NCI-H1930 (cell line): Measurements from ENCODE around the gene OPN1SW.

ENCODE experiments used
- DNase-seq, 2 experiments: peaks; one replicate each; lab custom pipeline; 2025; lab: John Stamatoyannopoulos, UW

The OPN1SW gene

DNA sequence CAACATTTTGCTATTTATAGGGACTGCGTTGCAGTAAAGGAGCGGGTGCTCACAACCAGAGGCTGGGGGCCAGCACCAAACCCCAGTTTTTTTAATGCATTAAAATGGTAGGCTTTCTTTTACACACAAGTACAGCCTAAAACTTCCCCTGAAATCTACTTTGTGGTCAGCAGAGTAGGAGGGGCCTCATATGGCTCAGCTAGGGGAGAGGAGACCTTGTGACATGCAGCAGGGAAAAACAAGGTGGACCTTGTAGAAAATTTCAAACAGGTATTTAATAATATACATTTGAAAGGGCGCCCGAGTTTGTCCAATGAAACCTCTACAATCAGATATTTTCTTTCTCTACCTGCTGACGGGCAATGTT, 17.6 kb upstream of the OPN1SW start:
- no peak for DNase-seq

DNA sequence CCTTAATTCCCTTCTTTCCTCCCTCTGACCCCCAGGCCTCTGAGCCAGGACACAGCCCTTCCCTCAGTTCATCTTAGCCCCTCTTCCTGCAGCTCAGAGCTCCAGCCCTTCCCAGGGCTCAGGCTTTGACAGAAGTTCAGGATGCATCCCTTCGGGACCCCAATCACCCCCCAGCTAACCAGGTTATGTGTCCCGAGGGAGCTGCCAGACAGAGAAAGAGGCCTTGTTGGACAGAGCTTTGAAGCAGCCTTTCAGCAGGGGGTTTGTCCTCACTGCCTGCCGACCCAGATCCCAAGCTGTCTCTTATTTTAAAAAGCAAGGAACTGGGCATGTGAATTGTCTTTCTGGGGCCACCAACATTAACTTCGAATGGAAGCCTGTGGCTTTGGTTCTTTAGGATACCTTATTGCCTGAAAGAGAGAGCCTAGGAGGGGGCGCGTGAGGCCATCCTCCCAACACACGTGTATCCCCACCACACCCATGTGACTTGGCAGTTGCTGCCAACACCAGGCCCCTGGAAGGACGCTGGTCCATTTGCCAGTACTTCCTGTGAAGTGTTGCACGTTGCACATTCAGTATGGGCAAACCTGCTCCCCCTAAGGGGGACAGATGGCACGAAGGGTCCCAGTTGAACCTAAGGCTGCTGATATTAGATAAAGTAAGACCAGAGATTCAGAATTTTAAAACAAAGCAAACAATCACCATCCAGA, 17.0 kb upstream of the OPN1SW start:
- no peak for DNase-seq

DNA sequence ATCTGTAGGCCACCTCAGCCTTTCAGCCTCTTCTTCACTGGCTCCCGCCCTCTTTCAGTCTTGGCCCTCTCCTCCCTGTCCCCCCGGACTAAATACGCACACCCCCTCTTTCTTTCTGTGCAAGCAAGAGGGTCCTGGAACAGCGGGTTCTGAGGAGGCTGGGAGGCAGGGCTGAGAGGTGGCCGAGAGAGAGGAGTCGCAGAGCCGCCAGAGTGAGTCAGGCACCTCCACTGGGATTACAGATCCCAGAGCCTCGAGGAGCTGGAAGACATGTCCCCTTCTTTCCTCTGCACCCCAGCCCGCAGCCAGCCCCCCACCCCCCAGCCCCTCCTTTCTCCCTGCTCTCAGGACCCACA, 16.4 kb upstream of the OPN1SW start:
- DNase-seq: no peak

DNA sequence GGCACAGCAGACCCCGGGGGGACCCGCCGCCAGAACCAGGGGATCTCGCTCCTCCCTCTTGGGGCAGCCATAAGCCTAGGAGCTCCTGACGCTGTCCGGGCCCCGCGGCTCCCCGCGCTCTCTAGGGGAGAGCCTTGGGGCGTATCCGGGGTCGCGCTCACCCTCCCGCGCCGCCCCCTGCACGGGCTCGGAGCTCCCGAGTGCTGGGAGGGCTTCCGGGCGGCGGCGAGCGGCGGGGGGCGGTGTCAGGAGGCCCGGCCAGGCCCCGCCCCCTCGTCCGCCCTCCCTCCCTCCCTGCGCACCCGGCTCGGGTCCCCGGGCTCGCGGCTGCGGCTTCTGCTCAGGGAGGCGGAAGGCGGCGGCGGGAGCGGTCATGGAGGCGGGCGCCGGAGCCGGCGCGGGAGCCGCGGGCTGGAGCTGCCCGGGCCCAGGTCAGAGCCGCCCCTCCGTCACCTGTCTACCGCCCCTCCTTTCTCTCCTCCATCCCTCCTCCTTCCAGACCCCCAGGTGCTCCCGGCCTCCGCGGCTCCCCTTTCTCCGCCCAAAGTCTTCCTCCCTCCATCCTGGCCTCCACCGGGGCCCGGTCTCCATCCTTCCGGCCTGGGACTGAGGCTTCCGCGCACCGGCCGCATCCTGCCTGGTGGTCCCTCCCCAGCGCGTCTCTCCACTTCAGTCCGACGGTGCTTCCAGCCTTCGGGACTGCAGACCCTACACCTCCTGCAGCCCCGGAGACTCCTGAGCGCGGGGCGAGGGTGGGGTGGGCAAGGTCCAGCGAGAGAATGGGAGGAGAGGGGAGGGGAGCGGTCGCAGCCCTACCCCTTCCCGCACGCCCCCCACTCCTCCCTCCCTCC, 15.8 kb upstream of the OPN1SW start, which contains the start of gene CCDC136:
Gene CCDC136 (plus strand): TSS at position 848 of the 851 bp plus-strand sequence. CDS start 444 bp downstream, outside the sequence.
- DNase-seq: peak; percentile 63 to 71

DNA sequence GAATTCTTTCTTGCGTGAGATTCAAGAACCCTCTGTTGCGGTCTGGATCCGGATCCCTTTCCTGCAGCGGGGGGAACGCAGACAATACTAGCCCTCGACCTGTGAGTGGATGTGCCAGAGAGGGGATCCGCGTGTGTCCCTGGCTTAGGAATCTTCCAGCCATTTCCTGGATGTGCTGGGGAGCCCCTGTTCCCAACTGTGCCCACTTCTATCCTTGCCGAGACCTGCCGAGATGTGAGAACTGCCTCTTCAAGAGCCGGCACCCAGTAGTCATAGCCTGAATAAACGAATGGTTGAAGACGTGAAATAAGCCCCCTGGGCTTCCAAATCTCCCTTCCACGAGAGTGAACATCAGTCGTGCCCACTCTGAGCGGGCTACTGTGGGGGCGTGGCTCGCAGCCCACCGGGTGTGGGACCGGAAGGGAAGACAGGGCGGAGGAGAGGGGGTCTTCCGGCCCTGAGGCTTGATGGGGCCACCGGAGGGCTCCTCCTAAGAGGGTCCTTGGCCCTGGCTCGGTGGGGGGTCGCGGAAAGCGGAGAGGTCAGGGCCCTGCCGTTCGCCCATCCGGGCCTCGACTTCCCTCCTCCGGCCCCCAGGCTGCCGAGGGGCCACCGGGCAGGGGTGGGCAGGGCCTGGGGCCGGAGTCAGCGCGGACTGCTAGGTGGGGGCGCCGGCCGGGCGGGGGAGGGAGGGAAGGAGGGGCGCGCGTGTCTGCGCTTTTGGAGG, 14.9 kb upstream of the OPN1SW start:
- DNase-seq: no peak

DNA sequence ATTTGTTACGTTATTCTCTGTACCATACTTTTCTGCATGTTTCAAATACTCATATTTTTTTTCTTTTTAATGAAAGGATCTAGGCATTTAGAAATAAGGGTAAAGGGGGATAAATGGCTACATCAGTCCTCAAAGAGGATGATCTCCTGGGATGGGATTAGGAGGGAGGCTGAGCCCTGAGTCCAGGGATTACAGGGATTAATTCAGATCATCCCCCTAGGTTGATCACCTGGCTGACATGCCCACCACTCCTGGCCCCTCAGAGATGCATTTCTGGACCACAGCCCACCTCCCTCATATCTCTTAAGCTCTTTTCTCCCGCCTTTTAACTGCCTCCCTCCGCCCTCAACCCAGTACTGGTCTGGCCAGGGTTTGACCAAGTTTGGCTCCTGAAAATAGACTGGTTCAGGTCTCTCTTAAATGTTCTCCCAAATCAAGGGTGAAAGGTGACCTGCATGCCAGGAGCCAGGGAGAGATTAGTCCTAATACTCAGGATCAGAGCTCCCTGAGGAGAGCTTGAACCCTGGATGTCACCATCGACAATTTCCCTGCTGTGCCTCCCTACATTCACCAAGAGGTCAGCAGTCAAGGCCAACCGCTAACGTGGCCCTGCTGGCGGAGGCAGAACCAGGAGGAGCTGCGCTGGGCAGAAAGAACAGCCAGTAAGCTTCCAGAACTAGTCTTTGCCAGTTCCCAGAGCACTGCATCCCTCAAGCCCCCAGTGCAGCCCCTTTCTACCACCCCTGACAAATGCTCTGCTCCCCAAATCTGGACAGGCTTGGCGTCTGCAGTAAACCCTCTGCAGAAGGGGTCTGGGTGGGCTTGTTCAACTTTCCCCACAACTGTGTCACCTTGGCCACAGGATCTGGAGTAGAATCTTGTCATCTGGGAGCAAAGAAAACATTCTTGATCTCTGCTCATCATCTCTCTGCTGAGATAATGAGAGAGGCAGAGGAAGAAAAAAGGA, 13.1 kb upstream of the OPN1SW start:
- no peak for DNase-seq

DNA sequence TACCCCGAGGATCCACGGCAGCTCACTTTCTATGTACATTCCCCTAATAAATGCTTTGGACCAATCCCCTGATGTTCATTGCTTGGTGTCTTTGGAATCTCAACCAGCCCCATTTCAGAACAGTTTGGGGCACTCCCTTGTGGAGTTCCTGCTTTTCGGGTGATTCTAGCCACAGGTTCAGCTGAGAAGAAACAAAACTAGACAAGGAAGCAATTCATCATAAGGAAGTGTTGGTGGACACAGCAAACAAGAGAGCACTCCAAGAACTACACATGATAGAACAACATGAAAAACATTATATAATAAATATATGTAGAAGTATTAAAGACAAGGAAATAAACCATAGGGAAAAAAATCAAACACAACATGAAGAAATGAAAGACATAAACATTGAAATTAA, 10.1 kb upstream of the OPN1SW start:
- DNase-seq: no peak

DNA sequence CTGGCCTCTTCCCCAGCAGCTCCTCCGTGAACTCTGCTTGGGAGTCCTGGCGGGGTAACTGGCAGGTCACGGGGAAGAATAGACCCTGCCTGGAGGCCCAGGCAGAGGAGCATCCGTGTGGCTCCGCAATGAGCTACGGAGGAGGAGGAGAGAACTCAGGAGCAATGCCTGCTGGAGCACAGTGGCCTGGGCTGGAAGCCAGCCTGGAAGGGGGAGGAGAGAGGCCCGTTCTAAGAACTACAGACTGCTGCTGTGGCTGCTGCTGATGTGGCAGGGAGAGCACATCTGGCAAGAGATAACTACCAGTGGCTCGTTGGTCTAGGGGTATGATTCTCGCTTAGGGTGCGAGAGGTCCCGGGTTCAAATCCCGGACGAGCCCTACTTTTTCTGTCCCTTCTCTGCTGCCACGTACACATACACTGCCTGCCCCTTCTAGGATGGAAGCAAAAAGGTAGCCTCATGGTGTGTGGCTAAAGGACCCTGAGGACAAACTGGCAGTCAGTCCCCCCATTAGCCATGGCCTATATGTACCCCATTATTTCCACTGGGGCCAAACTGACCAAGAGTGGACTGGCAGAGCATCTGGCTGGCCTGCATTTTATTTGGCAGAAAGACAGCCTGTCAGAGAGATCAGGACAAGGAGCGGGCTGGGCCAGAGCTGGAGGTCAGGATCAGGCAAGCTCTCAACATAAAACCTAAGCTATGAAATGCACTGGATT, 7.7 kb upstream of the OPN1SW start:
- DNase-seq: no peak

DNA sequence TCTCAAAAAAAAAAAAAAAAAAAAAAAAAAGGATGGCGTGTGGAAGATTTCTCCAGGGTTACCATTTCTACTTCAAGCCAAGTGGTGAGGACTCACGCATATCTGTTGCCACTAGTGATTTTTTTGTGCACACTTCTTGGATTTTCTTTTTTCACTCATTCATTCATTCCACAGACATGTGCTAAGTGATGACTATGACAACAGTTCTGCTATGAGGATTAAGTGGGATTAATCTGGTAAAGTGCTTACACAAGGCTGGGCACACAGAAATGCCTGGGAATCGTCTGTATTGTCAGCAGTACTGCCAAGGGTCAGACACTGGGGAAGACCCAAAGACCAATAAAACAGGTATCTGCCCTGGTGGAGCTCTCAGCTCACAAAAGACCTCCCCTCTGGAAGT, 6.3 kb upstream of the OPN1SW start:
- DNase-seq: no peak

DNA sequence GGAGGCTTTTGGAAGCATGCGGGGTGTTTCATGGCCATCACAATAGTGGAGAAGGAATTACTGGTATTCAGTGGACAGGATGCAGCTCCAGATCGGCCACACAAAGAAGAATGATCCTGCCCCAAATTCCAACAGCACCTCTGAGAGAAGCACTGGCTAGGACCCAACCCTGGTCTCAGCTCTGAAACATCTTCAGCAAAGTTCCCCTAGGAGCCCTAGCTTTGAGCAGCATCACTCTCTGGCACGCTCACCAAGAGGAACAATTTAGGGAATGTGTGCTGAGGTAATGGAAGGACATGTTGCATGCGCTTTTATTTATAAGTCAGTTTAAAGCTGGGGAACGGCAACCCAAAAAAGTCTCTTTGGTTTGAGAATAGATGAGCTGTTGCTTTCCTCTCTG, 5.5 kb upstream of the OPN1SW start:
- DNase-seq: no peak

DNA sequence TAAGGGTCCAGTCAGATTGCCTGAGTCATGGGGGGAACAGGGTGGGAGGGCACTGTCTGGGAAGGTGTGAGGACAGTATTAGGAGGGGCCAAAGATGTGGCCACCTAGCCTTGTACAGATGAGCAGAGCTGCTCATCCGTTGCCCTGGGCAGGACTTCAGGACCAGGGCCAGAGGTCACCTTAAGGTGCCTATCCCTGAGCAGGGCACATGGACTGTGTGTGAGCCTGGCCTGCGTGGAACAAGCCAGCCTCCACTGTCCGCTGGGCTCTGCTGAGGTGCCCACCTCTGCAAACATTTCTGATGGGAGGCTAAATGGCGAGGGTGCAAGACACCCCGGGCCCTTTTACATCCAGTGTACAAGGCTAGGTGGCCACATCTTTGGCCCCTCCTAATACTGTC, 3.4 kb upstream of the OPN1SW start:
- no peak for DNase-seq

DNA sequence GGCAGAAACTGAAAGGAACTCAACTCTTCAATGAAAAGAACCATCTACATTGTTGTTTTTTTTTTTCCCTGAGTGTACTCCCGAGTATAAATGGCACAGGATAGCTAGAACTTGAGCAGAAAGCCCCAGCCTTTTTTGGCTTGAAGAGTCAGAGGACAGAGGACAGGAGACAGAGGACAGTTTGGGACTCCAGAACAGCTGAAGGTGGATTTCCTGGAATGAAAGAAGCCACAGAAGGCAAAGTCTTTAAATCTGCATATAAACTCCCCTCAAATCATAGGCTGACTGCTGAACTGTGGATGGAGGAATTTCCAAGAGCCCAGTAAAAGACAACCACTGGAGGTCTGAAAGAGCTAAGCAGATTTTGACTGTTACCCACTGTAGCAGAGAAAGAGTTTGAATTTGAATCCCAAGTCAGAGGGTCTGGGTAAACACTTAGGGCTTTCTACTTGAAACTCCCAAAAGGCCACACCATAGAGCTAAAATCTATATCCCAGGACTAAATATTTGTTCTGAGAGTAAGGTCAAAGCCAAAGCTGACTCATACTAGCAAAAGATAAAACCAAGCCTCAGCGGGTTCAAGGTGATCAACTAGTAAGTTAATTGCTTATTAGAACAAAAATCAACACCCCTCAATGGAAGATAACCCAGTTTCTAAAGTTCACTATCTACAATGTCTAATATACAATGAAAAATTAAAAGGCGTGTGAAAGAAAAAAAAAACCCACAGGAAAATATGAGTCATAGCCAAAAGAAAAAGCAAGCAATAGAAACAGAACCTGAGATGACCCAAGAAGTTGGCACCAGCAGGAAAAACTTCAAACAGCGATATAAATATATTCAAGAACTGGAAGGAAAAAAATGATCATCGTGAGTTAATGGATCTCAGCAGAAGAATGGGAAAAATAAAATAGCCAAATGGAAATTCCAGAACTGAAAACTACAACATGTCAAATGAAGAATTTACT, 1.8 kb upstream of the OPN1SW start:
- DNase-seq: no peak

DNA sequence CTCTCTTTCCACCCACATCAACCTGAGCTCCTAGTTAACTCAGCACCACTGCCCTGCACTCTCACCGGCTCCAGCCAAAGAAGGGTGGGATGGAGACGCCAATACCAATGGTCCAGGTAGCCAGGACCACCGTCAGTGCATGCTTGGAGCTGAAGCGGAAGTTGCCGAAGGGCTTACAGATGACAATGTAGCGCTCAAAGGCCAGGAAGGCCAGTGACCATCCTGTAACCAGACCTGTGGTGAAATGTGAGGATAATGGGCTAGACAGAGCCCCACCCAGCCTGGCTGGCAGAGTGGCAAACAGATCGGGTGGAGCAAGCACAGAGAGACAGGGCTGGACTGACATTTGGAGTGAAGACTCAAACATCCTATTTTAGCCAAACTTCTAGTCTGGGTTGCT, 673 bp downstream of the OPN1SW start:
- DNase-seq: no peak

DNA sequence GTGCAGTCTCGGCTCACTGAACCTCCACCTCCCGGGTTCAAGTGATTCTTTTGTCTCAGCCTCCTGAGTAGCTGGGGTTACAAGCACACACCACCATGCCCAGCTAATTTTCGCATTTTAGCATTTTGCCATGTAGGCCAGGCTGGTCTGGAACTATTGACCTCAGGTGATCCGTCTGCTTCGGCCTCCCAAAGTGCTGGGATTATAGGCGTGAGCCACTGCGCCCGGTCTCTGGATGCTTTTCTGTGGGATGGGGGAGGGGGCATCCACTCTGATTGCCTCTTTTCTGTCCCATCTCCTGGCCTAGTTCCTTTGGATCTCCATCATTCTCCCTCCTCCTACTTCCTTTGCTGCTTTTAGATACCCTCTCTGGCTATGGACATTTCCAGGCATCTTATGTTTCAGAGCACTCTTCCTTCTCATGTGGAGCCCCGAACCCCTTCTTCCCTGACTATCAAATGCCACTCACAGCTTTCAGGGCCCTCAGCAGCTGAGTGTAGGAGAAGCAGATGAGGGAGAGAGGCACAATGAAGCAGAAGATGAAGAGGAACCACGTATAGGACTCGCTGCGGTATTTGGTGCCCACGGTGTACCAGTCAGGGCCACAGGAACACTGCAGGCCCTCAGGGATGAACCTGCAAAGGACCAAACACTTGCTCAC, 1.4 kb downstream of the OPN1SW start:
- DNase-seq: no peak

DNA sequence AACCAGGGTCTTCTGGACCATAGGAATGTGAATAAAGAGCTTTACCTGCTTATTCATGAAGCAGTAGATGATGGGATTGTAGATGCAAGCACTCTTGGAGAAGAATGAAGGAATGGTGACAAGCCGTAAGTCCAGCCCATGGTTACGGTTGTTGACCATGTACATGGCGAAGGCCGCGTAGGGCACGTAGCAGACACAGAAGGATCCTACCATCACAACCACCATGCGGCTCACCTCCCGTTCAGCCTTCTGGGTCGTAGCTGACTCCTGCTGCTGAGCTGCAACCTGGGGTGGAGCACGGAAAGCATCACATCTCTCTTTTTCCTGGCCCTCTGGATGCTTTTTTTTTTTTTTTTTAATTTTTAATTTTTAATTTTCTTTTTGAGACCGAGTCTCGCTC, 2.0 kb downstream of the OPN1SW start:
- DNase-seq: no peak

DNA sequence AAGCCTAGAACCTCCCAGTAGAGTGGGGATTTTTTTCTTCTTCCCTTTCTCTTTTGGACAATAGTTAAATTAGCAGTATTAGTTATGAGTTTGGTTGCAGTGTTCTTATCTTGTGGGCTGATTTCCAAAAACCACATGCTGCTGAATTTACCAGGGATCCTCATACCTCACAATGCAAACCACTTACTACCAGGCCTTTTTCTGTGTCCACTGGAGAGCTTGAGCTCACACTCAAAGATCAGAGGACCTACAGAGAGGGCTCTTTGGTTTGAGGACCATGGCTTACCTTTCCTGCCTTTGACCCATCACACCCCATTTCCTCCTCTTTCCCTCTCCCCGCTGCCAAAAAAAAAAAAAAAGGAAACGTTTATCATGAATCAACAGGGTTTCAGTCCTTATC, 5.4 kb downstream of the OPN1SW start:
- no peak for DNase-seq

DNA sequence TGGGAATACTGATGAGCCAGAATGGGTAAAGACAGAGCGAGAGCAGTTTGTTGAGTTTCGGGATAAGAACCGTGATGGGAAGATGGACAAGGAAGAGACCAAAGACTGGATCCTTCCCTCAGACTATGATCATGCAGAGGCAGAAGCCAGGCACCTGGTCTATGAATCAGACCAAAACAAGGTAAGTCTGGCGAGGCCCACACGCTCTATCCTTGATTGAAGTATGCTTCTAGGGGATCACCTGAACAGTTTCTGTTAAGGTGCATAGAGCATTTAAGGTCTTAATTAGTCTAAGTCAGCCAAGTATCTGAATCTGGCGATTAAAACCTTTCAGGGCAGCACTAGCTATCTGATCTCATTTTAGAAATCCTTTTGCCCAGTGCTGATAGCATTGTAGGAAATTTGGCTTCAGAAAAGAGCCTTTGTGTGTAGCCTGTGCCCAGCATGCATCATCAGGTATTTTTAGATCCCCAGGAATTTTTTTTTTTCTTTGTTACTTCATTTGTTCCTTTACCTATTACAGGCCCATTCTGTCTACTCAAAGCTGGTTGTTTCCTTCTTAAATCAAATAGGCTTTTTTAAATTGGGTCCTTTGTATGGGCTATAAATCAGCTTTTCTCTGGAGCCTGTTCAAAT, 8.0 kb downstream of the OPN1SW start:
- DNase-seq: no peak

DNA sequence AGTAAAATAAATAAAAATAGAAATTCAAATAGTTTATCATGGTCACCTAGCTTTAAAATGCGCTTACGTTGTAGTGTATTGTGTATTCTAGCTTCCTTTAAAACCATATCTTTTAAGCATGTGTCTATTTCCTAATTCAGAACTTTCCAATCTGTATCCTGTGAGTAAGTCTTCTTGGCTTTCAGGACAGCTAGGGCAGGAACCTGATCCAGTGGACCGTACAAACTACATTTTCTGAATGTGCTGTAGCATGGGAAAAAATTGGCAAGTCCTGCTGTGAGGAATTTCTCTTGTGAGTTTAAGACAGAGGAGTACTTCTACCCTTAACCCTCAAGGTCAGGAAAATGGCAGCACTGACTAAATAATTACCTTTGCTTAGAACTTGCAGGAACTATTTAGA, 12.1 kb downstream of the OPN1SW start:
- no peak for DNase-seq

DNA sequence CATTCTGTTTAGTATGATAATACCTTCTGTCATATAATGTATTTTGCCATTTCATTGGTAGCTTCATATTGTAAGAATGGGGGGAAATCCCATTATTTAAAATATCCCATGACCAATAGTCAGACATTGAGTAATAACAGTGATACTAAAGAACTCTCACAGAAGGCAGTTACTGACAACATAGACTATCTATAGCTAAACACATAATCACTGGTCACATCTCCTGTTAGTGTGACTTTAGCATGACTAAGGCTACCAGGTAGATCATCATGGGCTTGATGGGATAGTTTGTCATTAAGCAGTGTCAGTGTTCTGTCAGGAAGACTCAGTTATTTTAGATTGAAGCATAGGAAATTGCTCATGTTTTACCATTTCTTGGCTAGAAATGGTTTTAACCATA, 16.4 kb downstream of the OPN1SW start:
- no peak for DNase-seq
